GM23248 (cell line): ENCODE data around the gene FAM240B.

Source experiments
- EZH2 ChIP-seq: fragments of 200-600 bp; sonication (generic); IDR thresholded peaks from 2 replicates; pipeline ENCODE4 v1.6.1; 2018; ENCODE audit warnings: antibody characterized with exemption, mild to moderate bottlenecking; ENCODE audit not compliant: insufficient read depth, poor library complexity, severe bottlenecking
- EZH2phosphoT487 ChIP-seq: fragments of 200-600 bp; sonication (generic); IDR thresholded peaks from 2 replicates; pipeline ENCODE4 v1.6.1; 2018; ENCODE audit warnings: antibody characterized with exemption, moderate library complexity, mild to moderate bottlenecking, low read depth; ENCODE audit not compliant: insufficient read depth

DNA sequence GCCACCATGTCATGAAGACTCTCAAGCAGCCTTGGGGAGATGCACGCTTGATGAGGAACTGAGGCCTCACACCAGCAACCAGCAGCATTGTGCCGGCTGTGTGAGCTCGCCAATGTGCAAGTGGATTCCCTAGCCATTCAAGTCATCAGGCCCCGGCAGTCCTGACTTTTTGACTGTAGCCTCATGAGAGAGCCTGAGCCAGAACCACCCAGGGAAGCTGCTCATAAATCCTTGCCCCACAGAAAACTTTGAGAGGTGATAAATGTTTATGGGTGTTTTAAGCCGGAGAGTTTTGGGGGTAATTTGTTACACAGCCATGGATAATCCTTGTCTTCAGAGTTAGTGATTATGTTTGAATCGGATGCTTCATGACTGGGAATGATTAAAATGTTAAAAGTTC is 44.7 kb downstream of the FAM240B start:
- TF ChIP-seq EZH2phosphoT487 (no peak), EZH2 (no peak)
